Glutamatergic neuron (in vitro differentiated cells): Measurements from ENCODE around the gene TAS1R1. TPM values are rescaled to one million over a fixed set of nuclear protein-coding genes. Genes with fewer than 3 reads are reported as not detected.

Experiments
- DNase-seq: peaks from one replicate; pipeline ENCODE4 v3.0.0; 2022
- H3K27ac Mint-ChIP-seq: one replicate; pipeline ENCODE4 v1.8.0; 2020; ENCODE audit warnings: mild to moderate bottlenecking, mixed read lengths, inconsistent platforms; ENCODE audit not compliant: unreplicated experiment
- H3K27me3 Mint-ChIP-seq: one replicate; pipeline ENCODE4 v1.8.0; 2020; ENCODE audit warnings: mild to moderate bottlenecking, moderate library complexity, mixed read lengths, inconsistent platforms; ENCODE audit not compliant: unreplicated experiment
- H3K36me3 Mint-ChIP-seq: one replicate; pipeline ENCODE4 v1.8.0; 2020; ENCODE audit warnings: mild to moderate bottlenecking, mixed read lengths, inconsistent platforms; ENCODE audit not compliant: unreplicated experiment
- H3K4me1 Mint-ChIP-seq: one replicate; pipeline ENCODE4 v1.8.0; 2020; ENCODE audit warnings: mild to moderate bottlenecking, low read depth, mixed read lengths, inconsistent platforms; ENCODE audit not compliant: unreplicated experiment
- H3K4me3 Mint-ChIP-seq: one replicate; pipeline ENCODE4 v1.8.0; 2020; ENCODE audit warnings: mild to moderate bottlenecking, mixed read lengths, inconsistent platforms; ENCODE audit not compliant: unreplicated experiment
- H3K9me3 Mint-ChIP-seq: one replicate; pipeline ENCODE4 v1.8.0; 2020; ENCODE audit warnings: mild to moderate bottlenecking, moderate library complexity, mixed read lengths, inconsistent platforms; ENCODE audit not compliant: unreplicated experiment
- total RNA-seq: library from RNA; stranded (reverse); fragmentation: NEBNext Ultra II Directional; extraction: Animal tissue kit (Norgen Biotek cat#: 25700); gene quantifications from one replicate; pipeline ENCODE4 v1.2.1, GENCODE V29; 2021; ENCODE audit not compliant: unreplicated experiment
- TF ChIP-seq, protein P1 (sequence below): fragments of 200-600 bp; sonication (generic); IDR thresholded peaks from one replicate; pipeline ENCODE4 v1.5.0; 2021; ENCODE audit not compliant: partially characterized antibody, unreplicated experiment

Gene TAS1R1
- total RNA-seq, 1 donor from 2014 or later: not detected

DNA sequence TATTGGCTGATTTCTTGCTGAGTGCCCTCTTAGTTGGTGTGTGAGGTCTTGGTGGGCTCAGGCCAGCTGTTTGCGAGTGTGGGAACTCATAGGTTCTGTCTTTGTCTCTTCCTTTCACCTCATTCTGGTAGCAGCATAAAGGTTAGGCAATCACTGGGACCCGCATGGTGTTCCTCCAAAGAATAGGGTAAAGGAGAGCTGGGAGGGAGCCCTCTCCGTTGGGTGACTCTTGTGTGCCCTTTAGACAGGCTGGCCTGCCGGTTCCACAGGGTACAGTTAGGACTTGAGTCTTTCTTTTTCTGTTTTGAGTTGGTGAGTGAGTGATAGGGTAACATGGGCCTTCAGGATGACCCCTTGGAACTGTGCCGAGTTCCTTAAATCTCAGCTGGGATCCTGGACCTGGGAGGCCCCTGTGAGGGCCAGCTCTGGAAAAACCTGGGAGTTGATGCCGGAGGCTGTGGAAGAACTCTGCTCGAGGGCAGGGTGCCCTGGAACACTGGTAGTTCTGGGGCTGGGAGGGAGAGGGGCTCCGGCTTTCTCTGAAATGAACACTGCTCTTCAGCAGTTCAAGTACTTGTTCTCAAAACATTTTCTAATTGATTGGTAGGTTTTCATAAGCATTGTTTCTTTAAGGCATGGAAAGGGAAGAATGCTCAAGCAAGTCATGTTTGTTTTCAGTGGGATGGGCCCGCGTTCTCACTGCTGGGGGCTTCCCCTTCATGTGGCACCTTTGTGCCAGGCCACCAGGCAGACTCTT lies 67.5 kb downstream of the TAS1R1 start:
- Mint-ChIP-seq H3K4me3 (no peak overlapping the region), H3K36me3 (no peaks in the 10 kb centered on the region), H3K9me3 (peaks cover 7% of the 10 kb centered on the region), H3K27me3 (peaks cover 5% of the 10 kb centered on the region), H3K4me1 (peaks cover 5% of the 10 kb centered on the region), H3K27ac (no peak overlapping the region)
- no peak for DNase-seq
- TF ChIP-seq, protein P1, sequence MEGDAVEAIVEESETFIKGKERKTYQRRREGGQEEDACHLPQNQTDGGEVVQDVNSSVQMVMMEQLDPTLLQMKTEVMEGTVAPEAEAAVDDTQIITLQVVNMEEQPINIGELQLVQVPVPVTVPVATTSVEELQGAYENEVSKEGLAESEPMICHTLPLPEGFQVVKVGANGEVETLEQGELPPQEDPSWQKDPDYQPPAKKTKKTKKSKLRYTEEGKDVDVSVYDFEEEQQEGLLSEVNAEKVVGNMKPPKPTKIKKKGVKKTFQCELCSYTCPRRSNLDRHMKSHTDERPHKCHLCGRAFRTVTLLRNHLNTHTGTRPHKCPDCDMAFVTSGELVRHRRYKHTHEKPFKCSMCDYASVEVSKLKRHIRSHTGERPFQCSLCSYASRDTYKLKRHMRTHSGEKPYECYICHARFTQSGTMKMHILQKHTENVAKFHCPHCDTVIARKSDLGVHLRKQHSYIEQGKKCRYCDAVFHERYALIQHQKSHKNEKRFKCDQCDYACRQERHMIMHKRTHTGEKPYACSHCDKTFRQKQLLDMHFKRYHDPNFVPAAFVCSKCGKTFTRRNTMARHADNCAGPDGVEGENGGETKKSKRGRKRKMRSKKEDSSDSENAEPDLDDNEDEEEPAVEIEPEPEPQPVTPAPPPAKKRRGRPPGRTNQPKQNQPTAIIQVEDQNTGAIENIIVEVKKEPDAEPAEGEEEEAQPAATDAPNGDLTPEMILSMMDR: no peak

DNA sequence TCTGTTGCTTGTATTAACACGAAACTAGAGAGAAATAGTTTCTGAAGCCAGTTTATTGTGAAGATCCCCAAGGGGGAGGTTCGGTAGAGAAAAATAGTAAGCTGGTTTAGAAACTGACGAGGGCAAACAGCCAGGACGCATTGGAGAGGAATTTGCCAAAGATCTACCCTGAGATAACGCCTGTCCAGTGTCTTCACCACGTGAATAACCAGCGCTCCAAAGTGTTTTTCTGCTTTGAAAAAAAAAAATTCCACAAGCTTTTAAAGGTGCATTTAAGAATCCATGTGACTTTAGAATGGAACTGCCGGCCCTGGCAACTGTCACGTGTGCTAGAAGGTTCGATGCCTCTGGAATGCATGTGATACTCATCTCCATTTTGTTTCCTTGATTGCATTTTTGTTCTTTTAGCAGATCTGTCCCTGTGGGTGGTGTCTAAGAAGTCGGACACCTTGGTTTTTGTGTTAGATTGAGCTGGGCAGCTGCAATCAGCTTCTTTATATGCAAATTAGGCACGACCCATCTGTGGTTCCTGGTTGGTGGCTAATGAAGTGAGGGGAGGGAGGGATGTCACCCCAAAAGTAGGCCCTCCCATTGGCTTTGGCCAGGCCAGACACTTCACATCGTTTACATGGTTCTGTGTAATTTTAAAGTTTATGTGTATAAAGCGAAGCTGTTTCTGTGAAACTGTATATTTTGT lies 68.3 kb downstream of the TAS1R1 start:
- H3K4me3 Mint-ChIP-seq: no peak overlapping the region
- peaks cover 8% of the 10 kb centered on the region for H3K27me3 Mint-ChIP-seq
- no peak overlapping the region for H3K27ac Mint-ChIP-seq
- H3K4me1 Mint-ChIP-seq: peaks cover 11% of the 10 kb centered on the region
- no peaks in the 10 kb centered on the region for H3K36me3 Mint-ChIP-seq
- H3K9me3 Mint-ChIP-seq: peaks cover 7% of the 10 kb centered on the region
- TF ChIP-seq, protein P1: no peak
- DNase-seq: no peak

DNA sequence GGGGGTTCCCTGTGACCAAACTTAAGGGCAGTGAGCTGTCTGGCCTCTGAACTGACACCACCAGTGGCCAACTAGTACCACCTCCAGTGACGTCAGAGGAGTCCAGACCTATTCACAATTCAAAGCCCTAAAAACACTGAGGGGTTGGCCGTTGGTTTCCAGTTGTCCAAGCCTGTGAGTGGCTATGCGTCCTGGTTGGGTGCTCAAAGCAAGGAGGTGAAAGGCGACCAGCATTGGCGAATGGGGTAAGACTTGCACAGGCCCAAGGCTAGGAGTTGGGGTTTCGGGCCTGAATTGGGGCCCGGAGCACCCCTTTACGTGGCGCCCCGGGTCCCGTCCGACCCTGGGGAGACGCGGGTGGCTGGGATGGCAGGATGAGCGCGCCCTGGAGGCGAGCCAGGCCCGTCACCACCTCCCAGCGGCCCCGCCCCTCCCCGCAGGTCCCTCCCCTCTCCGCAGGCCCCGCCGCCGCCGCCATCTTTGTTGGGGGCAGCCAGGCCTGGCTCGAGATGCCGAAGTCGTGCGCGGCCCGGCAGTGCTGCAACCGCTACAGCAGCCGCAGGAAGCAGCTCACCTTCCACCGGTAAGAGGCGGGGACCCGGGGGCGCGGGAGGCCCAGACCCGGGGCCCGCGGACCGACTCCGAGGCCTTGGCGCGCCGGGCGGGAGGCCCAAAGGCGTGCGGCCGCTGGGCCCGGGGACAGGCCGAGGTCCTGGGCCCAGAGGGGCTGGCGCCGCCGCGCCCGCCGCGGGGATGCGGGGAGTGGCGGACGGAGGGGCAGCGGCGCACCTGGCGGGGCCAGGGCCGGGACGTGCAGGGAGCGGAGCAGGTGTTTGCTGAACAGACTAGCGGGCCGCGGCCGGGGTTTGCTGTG lies 69.8 kb downstream of the TAS1R1 start, which contains the start of gene THAP3:
TSS of gene THAP3 (plus strand) at position 159 of the 874 bp plus-strand sequence. CDS start at position 510, 351 bp downstream.
- Mint-ChIP-seq H3K4me3 (peak within 1 kb of the TSS; percentile 95), H3K36me3 (no peaks in the 10 kb centered on the region), H3K4me1 (peaks cover 11% of the 10 kb centered on the region), H3K9me3 (peaks cover 10% of the 10 kb centered on the region), H3K27ac (peak within 1 kb of the TSS; percentile 89), H3K27me3 (peaks cover 10% of the 10 kb centered on the region)
- TF ChIP-seq, protein P1: no peak
- DNase-seq: peak; percentile 96

DNA sequence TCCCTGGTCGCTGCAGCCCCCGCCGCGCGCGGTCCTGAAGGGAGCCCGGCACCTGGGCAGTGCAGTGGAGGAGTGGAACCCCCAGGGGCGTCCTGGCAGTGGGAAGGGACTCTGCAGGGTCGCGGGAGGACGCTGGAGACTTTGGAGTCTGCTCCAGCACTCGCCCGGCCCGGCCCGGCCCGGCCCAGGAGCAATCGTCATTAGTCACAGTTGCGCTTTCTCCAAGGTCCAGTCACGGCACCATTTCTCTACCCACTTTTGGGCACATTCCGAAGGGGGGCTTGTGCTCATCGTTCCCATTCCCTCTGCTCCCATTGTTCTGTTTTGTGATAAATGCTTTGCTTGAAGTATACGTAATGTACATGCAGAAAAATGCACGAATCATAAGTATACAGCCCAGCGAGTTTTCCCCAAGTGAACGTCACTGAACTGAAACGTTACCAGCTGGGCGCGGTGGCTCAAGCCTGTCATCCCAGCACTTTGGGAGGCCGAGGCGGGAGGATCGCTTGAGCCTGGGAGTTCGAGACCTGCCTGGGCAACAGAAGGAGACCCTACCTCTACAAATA lies 70.6 kb downstream of the TAS1R1 start:
- Mint-ChIP-seq H3K27ac (peak overlapping the region; percentile 84), H3K36me3 (no peaks in the 10 kb centered on the region), H3K27me3 (peaks cover 10% of the 10 kb centered on the region), H3K4me1 (peaks cover 11% of the 10 kb centered on the region), H3K4me3 (peak overlapping the region; percentile 95), H3K9me3 (peaks cover 10% of the 10 kb centered on the region)
- DNase-seq: no peak
- TF ChIP-seq, protein P1: no peak
